Neural cell (in vitro differentiated cells): Measurements from ENCODE around the gene PIBF1. TPM values are rescaled to one million over a fixed set of nuclear protein-coding genes. Genes with fewer than 3 reads are reported as not detected.

Source experiments
- H2AFZ ChIP-seq: fragments of 200-600, 300-800 bp; sonication (generic), shearing (Covaris generic); 2 replicates; pipeline ENCODE4 v1.6.0; 2014; ENCODE audit warnings: low read depth, mild to moderate bottlenecking, antibody characterized with exemption, low read length, moderate library complexity
- H3F3A ChIP-seq: fragments of 200-600 bp; shearing (Covaris generic); 2 replicates; pipeline ENCODE4 v1.6.1; 2016; ENCODE audit warnings: mild to moderate bottlenecking, moderate library complexity, mixed read lengths, antibody characterized with exemption, low read length; ENCODE audit not compliant: insufficient read depth, poor library complexity, severe bottlenecking
- H3K27ac ChIP-seq: fragments of 200-600, 300-800 bp; sonication (generic), shearing (Covaris generic); 2 replicates; pipeline ENCODE4 v1.5.1; 2014; ENCODE audit warnings: mild to moderate bottlenecking, low read length, moderate library complexity
- H3K27me3 ChIP-seq: fragments of 300-800, 200-600 bp; sonication (generic), shearing (Covaris generic); 2 replicates; pipeline ENCODE4 v1.6.0; 2014; ENCODE audit warnings: mild to moderate bottlenecking, low read depth, low read length, moderate library complexity; ENCODE audit not compliant: insufficient read depth
- H3K36me3 ChIP-seq: fragments of 300-800, 200-600 bp; sonication (generic), shearing (Covaris generic); 2 replicates; pipeline ENCODE4 v1.5.1; 2014; ENCODE audit warnings: mild to moderate bottlenecking, antibody characterized with exemption, low read length, moderate library complexity; ENCODE audit not compliant: insufficient read depth
- H3K4me2 ChIP-seq: fragments of 300-800, 200-600 bp; sonication (generic), shearing (Covaris generic); 2 replicates; pipeline ENCODE4 v1.6.0; 2014; ENCODE audit warnings: mild to moderate bottlenecking, low read length
- H3K4me3 ChIP-seq: fragments of 300-800, 200-600 bp; sonication (generic), shearing (Covaris generic); 2 replicates; pipeline ENCODE4 v1.5.1; 2014; ENCODE audit warnings: mild to moderate bottlenecking, low read length, moderate library complexity
- H3K79me2 ChIP-seq: fragments of 200-600 bp; shearing (Covaris generic); replicated peaks from 2 replicates; pipeline ENCODE4 v1.6.0; 2014; ENCODE audit warnings: mild to moderate bottlenecking, low read length, moderate library complexity; ENCODE audit not compliant: insufficient read depth
- H3K9ac ChIP-seq: fragments of 300-800, 200-600 bp; sonication (generic), shearing (Covaris generic); 2 replicates; pipeline ENCODE4 v1.6.1; 2016; ENCODE audit warnings: mild to moderate bottlenecking, low read length, mixed read lengths
- H3K9me2 ChIP-seq: fragments of 200-600 bp; shearing (Covaris generic); 2 replicates; pipeline ENCODE4 v1.6.1; 2016; ENCODE audit warnings: mild to moderate bottlenecking, low read length, mixed read lengths; ENCODE audit not compliant: insufficient read depth
- H3K9me3 ChIP-seq: fragments of 200-600, 300-800 bp; sonication (generic), shearing (Covaris generic); 2 replicates; pipeline ENCODE4 v1.6.1; 2016; ENCODE audit warnings: mild to moderate bottlenecking, mixed run types, low read length, moderate library complexity, mixed read lengths
- H4K20me1 ChIP-seq: fragments of 200-600 bp; shearing (Covaris generic); 2 replicates; pipeline ENCODE4 v1.6.1; 2016; ENCODE audit warnings: mild to moderate bottlenecking, mixed run types; ENCODE audit not compliant: insufficient read depth
- CTCF ChIP-seq: fragments of 450-650 bp; IDR thresholded peaks from 2 replicates; pipeline ENCODE4 v1.5.1; 2014; ENCODE audit warnings: antibody characterized with exemption, mild to moderate bottlenecking, moderate library complexity; ENCODE audit not compliant: poor library complexity, severe bottlenecking
- EP300 ChIP-seq: fragments of 450-650 bp; conservative IDR thresholded peaks from 2 replicates; pipeline ENCODE4 v1.6.1; 2014; ENCODE audit warnings: antibody characterized with exemption, mild to moderate bottlenecking, moderate library complexity; ENCODE audit not compliant: poor library complexity, severe bottlenecking
- EZH2 ChIP-seq: fragments of 200-600, 300-800 bp; shearing (Covaris generic), sonication (generic); IDR thresholded peaks from 2 replicates; pipeline ENCODE4 v1.6.1; 2014; ENCODE audit warnings: antibody characterized with exemption, low read length, borderline replicate concordance, mild to moderate bottlenecking; ENCODE audit not compliant: insufficient read depth, poor library complexity, severe bottlenecking
- MXI1 ChIP-seq: fragments of 450-650 bp; conservative IDR thresholded peaks from 2 replicates; pipeline ENCODE4 v1.6.1; 2014; ENCODE audit warnings: antibody characterized with exemption, mild to moderate bottlenecking; ENCODE audit not compliant: poor library complexity, severe bottlenecking
- POLR2AphosphoS5 ChIP-seq: IDR thresholded peaks from 2 replicates; pipeline ENCODE4 v1.6.1; 2012
- RAD21 ChIP-seq: fragments of 450-650 bp; conservative IDR thresholded peaks from 2 replicates; pipeline ENCODE4 v1.6.1; 2014; ENCODE audit warnings: antibody characterized with exemption, mild to moderate bottlenecking, moderate library complexity
- REST ChIP-seq: IDR thresholded peaks from 2 replicates; pipeline ENCODE4 v1.6.1; 2012; ENCODE audit warnings: borderline replicate concordance
- SMC3 ChIP-seq: fragments of 450-650 bp; conservative IDR thresholded peaks from 2 replicates; pipeline ENCODE4 v1.6.1; 2014; ENCODE audit warnings: antibody characterized with exemption, mild to moderate bottlenecking, moderate library complexity; ENCODE audit not compliant: poor library complexity
- TAF1 ChIP-seq: IDR thresholded peaks from 2 replicates; pipeline ENCODE4 v1.6.1; 2012; ENCODE audit warnings: low read depth
- polyA plus RNA-seq: library from polyadenylated mRNA; depleted of rRNA; stranded (reverse); fragments of >200 nt; gene quantifications from 2 replicates; pipeline ENCODE4 v1.2.3, GENCODE V29; 2014

PIBF1 gene
- polyA plus RNA-seq, 1 donor from 2014 or later, result 42.4 TPM

DNA sequence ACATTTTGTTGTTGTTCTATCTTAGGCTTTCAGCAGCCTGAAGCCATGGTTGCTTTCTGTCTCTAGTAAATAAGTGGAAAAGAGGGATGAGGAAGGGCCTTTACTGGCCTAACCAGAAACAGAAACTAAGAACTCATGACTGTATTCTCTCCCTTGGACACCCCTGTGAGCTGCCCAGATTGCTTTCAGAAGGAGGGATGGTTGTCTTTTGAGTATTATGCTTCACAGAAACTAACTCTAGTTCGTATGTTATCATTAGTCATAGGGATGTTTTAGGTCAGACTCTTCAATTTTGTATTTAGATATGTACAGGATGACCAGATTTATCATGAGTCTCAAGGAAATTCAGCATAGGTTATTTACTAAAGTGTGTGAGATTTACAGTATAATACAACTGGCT lies 36.7 kb upstream of the PIBF1 start:
- Histone ChIP-seq H3K9ac (no peak overlapping the region), H3K9me3 (no peaks in the 10 kb centered on the region), H2AFZ (no peak overlapping the region), H3K27me3 (no peaks in the 10 kb centered on the region), H3K79me2 (no peaks in the 10 kb centered on the region), H3K4me3 (no peak overlapping the region), H3K36me3 (no peaks in the 10 kb centered on the region), H3K9me2 (no peaks in the 10 kb centered on the region), H3K27ac (no peak overlapping the region), H3K4me2 (no peak overlapping the region), H3F3A (no peaks in the 10 kb centered on the region), H4K20me1 (no peaks in the 10 kb centered on the region)
- TF ChIP-seq REST (no peak), POLR2AphosphoS5 (no peak), SMC3 (no peak), EP300 (no peak), RAD21 (no peak), EZH2 (no peak), TAF1 (no peak), CTCF (no peak)

- no peak overlapping the region for H3K27ac ChIP-seq
- no peaks in the 10 kb centered on the region for H3K9me3 ChIP-seq
- H2AFZ ChIP-seq, result no peak overlapping the region
- H3K4me2 ChIP-seq, result no peak overlapping the region
- H3K36me3 ChIP-seq, result no peaks in the 10 kb centered on the region
- no peak overlapping the region for H3K9ac ChIP-seq
- H4K20me1 ChIP-seq, result no peaks in the 10 kb centered on the region
- H3K27me3 ChIP-seq, result no peaks in the 10 kb centered on the region
- H3K79me2 ChIP-seq, result no peaks in the 10 kb centered on the region
- TF ChIP-seq RAD21, result no peak
- TF ChIP-seq POLR2AphosphoS5, result no peak
- no peak for TF ChIP-seq CTCF
- no peak for TF ChIP-seq TAF1
- no peak for TF ChIP-seq MXI1
- no peak for TF ChIP-seq SMC3
- no peak for TF ChIP-seq EP300
- TF ChIP-seq REST, result no peak
- no peak for TF ChIP-seq EZH2
- no peaks in the 10 kb centered on the region for H3F3A ChIP-seq
- H3K4me3 ChIP-seq, result no peak overlapping the region
- no peaks in the 10 kb centered on the region for H3K9me2 ChIP-seq
Measured at GRCh38 chr13:72751220-72751619, 30.7 kb upstream of the PIBF1 start.
